Skeletal muscle satellite cell (primary cell): ENCODE measurements around the gene NOX3. TPM values are rescaled to one million over a fixed set of nuclear protein-coding genes. Genes with fewer than 3 reads are reported as not detected.

Experiments used
- H3K27me3 ChIP-seq: 2 replicates; pipeline ENCODE4 v1.7.0; 2013; ENCODE audit warnings: low read length; ENCODE audit not compliant: control insufficient read depth, insufficient read depth
- H3K36me3 ChIP-seq: 2 replicates; pipeline ENCODE4 v1.7.0; 2013; ENCODE audit warnings: mild to moderate bottlenecking, control low read depth, low read length; ENCODE audit not compliant: insufficient read depth
- H3K4me1 ChIP-seq: 2 replicates; pipeline ENCODE4 v1.7.0; 2013; ENCODE audit warnings: low read length; ENCODE audit not compliant: control insufficient read depth, insufficient read depth
- H3K4me2 ChIP-seq: 2 replicates; pipeline ENCODE4 v1.7.0; 2013; ENCODE audit warnings: mild to moderate bottlenecking, low read length
- H3K4me3 ChIP-seq: 2 replicates; pipeline ENCODE4 v1.7.0; 2013; ENCODE audit warnings: low read length
- H3K9ac ChIP-seq: 2 replicates; pipeline ENCODE4 v1.7.0; 2013; ENCODE audit warnings: mild to moderate bottlenecking, low read depth, low read length, moderate library complexity
- H3K9me3 ChIP-seq: replicated peaks from 2 replicates; pipeline ENCODE4 v1.7.0; 2013; ENCODE audit warnings: mild to moderate bottlenecking, control low read depth, low read length
- total RNA-seq: library from RNA; depleted of rRNA; stranded (reverse); fragments of >200 nt; gene quantifications from 2 replicates; pipeline ENCODE4 v1.2.3, GENCODE V29; 2012; rRNA removed

The NOX3 gene, protein sequence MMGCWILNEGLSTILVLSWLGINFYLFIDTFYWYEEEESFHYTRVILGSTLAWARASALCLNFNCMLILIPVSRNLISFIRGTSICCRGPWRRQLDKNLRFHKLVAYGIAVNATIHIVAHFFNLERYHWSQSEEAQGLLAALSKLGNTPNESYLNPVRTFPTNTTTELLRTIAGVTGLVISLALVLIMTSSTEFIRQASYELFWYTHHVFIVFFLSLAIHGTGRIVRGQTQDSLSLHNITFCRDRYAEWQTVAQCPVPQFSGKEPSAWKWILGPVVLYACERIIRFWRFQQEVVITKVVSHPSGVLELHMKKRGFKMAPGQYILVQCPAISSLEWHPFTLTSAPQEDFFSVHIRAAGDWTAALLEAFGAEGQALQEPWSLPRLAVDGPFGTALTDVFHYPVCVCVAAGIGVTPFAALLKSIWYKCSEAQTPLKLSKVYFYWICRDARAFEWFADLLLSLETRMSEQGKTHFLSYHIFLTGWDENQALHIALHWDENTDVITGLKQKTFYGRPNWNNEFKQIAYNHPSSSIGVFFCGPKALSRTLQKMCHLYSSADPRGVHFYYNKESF
- not detected in 2 replicates for total RNA-seq

DNA sequence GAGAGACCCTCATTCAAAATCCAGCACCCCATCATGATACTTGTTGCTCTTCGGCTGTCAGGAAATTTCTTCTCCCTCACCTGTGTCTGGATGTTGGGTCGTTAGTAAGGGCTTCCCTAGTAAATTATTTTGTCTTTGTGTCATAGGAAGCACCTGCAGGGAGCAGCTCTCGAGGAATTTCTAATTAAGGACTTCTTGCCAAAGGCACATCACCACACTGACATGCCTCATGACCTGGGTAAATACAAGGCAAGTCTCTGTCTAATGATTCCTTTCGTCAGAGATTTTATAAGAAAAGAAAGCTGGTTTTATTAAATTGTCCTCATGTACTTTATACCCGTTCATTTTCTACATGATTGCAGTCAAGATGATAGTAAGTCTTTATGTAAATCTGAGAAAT, at the start of gene NOX3:
NOX3 (minus strand) TSS at position 74 of the 400 bp plus-strand sequence; CDS start at position 35, 39 bp downstream.
- H3K4me3 ChIP-seq: no peak within 1 kb of the TSS
- H3K9me3 ChIP-seq: no peaks in the 10 kb centered on the region
- no peak within 1 kb of the TSS for H3K9ac ChIP-seq

DNA sequence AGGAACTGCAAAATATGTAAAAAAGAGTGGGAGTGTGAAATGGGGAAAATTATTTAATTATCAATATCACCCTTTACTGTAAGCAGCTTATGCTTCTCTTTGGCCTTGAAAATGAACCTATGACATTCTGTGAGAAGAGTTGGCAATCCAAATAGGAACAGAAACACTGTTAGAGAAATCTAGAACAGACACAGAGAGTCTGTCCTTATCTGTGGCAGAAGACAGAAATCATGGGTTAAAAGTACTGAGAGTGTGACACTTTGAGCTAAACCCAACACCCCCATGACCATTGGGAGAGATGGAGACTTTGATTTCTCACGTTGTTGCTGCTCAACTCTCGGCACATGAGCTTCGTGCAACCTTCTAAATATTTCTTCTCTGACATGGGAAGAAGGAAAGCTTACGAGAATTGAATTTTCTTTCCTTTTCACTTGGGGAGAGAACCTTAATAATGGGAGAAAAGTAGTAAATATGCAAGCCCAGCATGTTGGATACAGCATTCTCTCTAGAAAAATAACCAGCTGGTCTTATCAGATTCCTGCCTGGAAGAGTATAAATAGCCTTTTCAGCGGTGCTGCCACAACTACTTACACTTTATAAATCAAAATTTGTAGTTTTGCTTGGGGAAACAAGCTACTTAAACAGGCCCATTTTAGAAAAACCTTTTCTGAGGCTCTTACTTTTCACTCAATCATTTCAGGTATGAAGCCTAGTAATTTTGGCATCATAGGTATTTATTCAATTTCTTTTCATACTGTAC, 49.4 kb upstream of the NOX3 start:
- no peak overlapping the region for H3K4me2 ChIP-seq
- H3K9ac ChIP-seq: no peak overlapping the region
- no peaks in the 10 kb centered on the region for H3K36me3 ChIP-seq
- no peaks in the 10 kb centered on the region for H3K27me3 ChIP-seq
- H3K9me3 ChIP-seq: no peaks in the 10 kb centered on the region
- no peaks in the 10 kb centered on the region for H3K4me1 ChIP-seq
- H3K4me3 ChIP-seq: no peak overlapping the region

More for the DNA sequence above, at the start of gene NOX3:
- H3K27me3 ChIP-seq: no peaks in the 10 kb centered on the region
- no peaks in the 10 kb centered on the region for H3K4me1 ChIP-seq
- no peak within 1 kb of the TSS for H3K4me2 ChIP-seq
- H3K36me3 ChIP-seq: no peaks in the 10 kb centered on the region

- Histone ChIP-seq H3K27me3 (no peaks in the 10 kb centered on the region), H3K4me3 (no peak overlapping the region), H3K9ac (no peak overlapping the region), H3K4me2 (no peak overlapping the region), H3K9me3 (no peaks in the 10 kb centered on the region), H3K36me3 (no peaks in the 10 kb centered on the region), H3K4me1 (peaks cover 3% of the 10 kb centered on the region)
Observed at GRCh38 chr6:155502393-155502792, 46.8 kb upstream of the NOX3 start.

DNA sequence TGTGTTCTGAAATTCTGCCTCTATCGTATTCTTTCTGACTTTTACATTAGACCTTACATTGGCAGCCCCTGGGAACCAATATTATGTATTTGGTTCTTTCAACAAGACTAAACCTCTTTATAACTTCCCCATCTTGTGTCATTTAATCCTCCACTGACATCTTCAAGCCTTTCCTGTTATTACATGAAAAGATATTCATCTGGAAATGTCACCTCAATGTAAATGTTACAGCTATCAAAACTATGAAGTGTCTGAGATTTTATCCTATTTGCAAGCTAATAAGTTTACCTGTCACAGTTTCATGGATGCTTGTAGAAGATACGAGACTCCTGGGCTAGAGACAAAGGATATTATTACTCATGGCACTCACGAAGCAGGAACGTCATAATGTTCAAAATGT, 43.9 kb upstream of the NOX3 start:
- Histone ChIP-seq H3K4me3 (no peak overlapping the region), H3K27me3 (no peaks in the 10 kb centered on the region), H3K4me2 (no peak overlapping the region), H3K9me3 (no peaks in the 10 kb centered on the region), H3K36me3 (no peaks in the 10 kb centered on the region), H3K4me1 (peaks cover 14% of the 10 kb centered on the region), H3K9ac (no peak overlapping the region)

- no peak overlapping the region for H3K9ac ChIP-seq
- peaks cover 24% of the 10 kb centered on the region for H3K4me1 ChIP-seq
- H3K4me2 ChIP-seq: no peak overlapping the region
- H3K27me3 ChIP-seq: no peaks in the 10 kb centered on the region
- no peak overlapping the region for H3K4me3 ChIP-seq
- H3K36me3 ChIP-seq: no peaks in the 10 kb centered on the region
- H3K9me3 ChIP-seq: no peaks in the 10 kb centered on the region
Observed at GRCh38 chr6:155498370-155498769, 42.7 kb upstream of the NOX3 start.

DNA sequence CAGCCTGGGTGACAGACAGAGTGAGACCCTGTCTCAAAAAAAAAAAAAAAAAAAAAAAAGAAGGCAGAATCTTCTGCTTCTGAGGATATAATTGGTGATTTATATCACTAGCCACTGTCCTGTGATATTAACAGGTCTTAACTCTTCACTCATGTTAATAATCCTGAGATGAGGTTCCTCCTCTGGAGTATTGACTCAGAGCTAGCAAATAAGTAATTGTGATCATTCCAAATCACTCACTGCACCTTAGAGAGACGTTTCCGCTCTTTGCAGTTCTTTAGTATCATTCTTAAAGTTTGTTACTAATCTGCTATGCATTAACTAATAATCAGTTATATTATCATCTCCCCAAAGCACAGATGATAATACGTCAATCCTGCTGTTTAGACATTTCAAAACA, 41.6 kb upstream of the NOX3 start:
- H3K36me3 ChIP-seq: no peaks in the 10 kb centered on the region
- H3K27me3 ChIP-seq: no peaks in the 10 kb centered on the region
- peaks cover 35% of the 10 kb centered on the region for H3K4me1 ChIP-seq
- H3K9me3 ChIP-seq: no peaks in the 10 kb centered on the region
- no peak overlapping the region for H3K4me3 ChIP-seq
- H3K4me2 ChIP-seq: no peak overlapping the region
- H3K9ac ChIP-seq: no peak overlapping the region

GRCh38 chr6:155495011-155495768, 39.6 kb upstream of the NOX3 start:
- peaks cover 35% of the 10 kb centered on the region for H3K4me1 ChIP-seq
- no peaks in the 10 kb centered on the region for H3K27me3 ChIP-seq
- no peak overlapping the region for H3K4me2 ChIP-seq
- no peaks in the 10 kb centered on the region for H3K36me3 ChIP-seq
- H3K9me3 ChIP-seq: no peaks in the 10 kb centered on the region
- H3K9ac ChIP-seq: peak overlapping the region; percentile 78
- no peak overlapping the region for H3K4me3 ChIP-seq

- Histone ChIP-seq H3K36me3 (no peaks in the 10 kb centered on the region), H3K4me2 (peak overlapping the region; percentile 44), H3K4me1 (peaks cover 35% of the 10 kb centered on the region), H3K27me3 (no peaks in the 10 kb centered on the region), H3K4me3 (peak overlapping the region; percentile 23), H3K9ac (peak overlapping the region; percentile 78), H3K9me3 (no peaks in the 10 kb centered on the region)
Observed at GRCh38 chr6:155493694-155494143, 38.1 kb upstream of the NOX3 start.

- H3K9ac ChIP-seq: peak overlapping the region; percentile 68
- H3K4me3 ChIP-seq: no peak overlapping the region
Observed at GRCh38 chr6:155493026-155493693, 37.5 kb upstream of the NOX3 start.

DNA sequence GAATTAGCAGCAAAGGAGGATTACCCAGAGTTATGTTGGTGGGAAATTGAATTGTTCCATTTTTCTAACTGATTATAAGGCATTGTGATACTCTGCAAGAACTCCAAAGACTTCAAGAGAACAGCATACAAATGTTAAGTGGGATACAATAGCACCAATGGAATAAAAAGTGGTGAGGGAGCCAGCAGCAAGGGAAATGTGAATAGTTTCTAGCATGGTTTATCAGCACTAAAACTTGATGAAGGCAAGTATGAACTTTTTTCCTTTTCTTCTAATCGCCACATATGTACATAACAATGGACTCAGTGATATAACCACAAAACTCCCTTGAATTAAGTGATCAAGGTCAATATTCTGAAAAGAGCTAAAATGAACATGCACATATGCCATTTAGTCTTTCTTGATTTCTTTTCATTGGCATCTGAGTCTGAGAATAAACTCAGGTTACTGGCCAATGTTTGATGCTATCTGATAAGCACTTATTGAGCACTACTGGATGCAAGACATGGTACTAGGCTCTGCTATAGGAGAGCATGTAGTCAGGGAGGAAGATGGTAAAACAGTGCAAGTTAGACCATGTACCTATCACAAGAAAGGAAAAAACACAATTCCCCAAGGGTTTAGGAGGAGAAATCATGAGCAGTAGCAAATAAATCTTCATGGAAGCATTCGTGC, 36.6 kb upstream of the NOX3 start:
- no peaks in the 10 kb centered on the region for H3K36me3 ChIP-seq
- H3K4me3 ChIP-seq: no peak overlapping the region
- no peak overlapping the region for H3K9ac ChIP-seq
- H3K27me3 ChIP-seq: no peaks in the 10 kb centered on the region
- H3K9me3 ChIP-seq: no peaks in the 10 kb centered on the region
- H3K4me1 ChIP-seq: peaks cover 32% of the 10 kb centered on the region
- no peak overlapping the region for H3K4me2 ChIP-seq

More at GRCh38 chr6:155493026-155493693, 37.5 kb upstream of the NOX3 start:
- Histone ChIP-seq H3K9me3 (no peaks in the 10 kb centered on the region), H3K4me2 (peak overlapping the region; percentile 44), H3K4me1 (peaks cover 34% of the 10 kb centered on the region), H3K27me3 (no peaks in the 10 kb centered on the region), H3K36me3 (no peaks in the 10 kb centered on the region)
